ENCODE data around the gene OR51B2.
"Not testable (repeated sequence)": the region's sequence is repeated elsewhere in the genome, so short reads cannot be mapped to it uniquely, and the experiment has no call there.

The OR51B2 gene

GRCh38 chr11:5363679-5364078 lies 39.6 kb upstream of the OR51B2 start:
- no peaks in the 10 kb centered on the region for H3K27me3 ChIP-seq (ENCODE audit: insufficient read depth, poor library complexity, severe bottlenecking)
- no peak overlapping the region for H3K4me3 ChIP-seq (replicated peaks; ENCODE audit: insufficient read depth, low read length)
- TF ChIP-seq POLR2AphosphoS5 (IDR thresholded peaks at IDR 0.05; ENCODE audit: low read depth) (no peak), GABPA (IDR thresholded peaks at IDR 0.05; ENCODE audit: low read depth) (no peak), CTCF (IDR thresholded peaks at IDR 0.05; ENCODE audit: insufficient read depth, low read length) (no peak)
- no peak for DNase-seq (ENCODE audit: low read depth in 1 of 2, low spot score in 1 of 2)
- H3K27ac ChIP-seq (replicated peaks): no peak overlapping the region

DNA sequence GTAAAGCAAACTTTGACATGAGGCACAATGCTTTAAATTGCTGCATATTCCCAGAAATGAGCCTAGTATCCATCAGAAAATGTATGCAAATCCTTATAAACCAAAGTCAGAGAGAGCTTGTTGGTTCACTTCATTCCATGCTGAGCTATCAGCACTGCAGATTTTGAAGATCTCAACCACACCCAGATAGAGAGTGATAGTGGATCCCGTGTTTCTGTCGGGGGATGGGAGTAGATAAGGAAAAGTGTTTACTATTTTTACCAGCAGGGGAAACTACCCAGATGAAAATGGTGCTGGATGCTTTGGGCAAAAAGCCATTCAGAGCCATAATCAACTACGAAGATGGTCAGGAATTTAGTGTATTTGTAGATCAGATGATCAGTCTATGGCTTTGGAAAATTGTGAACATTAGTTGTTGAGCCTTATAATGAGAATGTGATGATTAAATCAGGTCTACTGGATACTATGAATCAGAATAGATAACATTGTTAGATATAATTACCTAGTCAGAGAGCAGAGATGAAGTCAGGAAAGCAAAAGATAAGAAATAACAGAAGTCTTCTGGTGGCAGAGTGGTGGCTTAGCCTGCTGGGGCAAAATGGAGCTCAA lies 38.0 kb upstream of the OR51B2 start:
- H3K27me3 ChIP-seq (ENCODE audit: insufficient read depth, poor library complexity, severe bottlenecking): no peaks in the 10 kb centered on the region
- no peak overlapping the region for H3K4me3 ChIP-seq (replicated peaks; ENCODE audit: insufficient read depth, low read length)
- DNase-seq (ENCODE audit: low read depth in 1 of 2, low spot score in 1 of 2): no peak
- no peak overlapping the region for H3K27ac ChIP-seq (replicated peaks)
- no peak for TF ChIP-seq REST (IDR thresholded peaks at IDR 0.05; ENCODE audit: insufficient replicate concordance, low read depth)
- TF ChIP-seq SPI1 (IDR thresholded peaks at IDR 0.05; ENCODE audit: borderline replicate concordance, low read depth): no peak
- TF ChIP-seq POLR2AphosphoS5 (IDR thresholded peaks at IDR 0.05; ENCODE audit: low read depth): no peak
- TF ChIP-seq GABPA (IDR thresholded peaks at IDR 0.05; ENCODE audit: low read depth): no peak
- TF ChIP-seq CTCF (IDR thresholded peaks at IDR 0.05; ENCODE audit: insufficient read depth, low read length): no peak

DNA sequence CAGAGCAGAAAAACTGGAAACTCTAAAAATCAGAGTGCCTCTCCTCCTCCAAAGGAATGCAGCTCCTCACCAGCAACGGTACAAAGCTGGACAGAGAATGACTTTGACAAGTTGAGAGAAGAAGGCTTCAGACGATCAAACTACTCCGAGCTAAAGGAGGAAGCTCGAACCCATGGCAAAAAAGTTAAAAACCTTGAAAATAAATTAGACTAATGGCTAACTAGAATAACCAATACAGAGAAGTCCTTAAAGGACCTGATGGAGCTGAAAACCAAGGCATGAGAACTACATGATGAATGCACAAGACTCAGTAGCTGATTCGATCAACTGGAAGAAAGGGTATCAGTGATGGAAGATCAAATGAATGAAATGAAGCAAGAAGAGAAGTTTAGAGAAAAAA lies 31.9 kb upstream of the OR51B2 start:
- not testable (repeated sequence) for DNase-seq (ENCODE audit: low read depth in 1 of 2, low spot score in 1 of 2); H3K27me3 ChIP-seq (ENCODE audit: insufficient read depth, poor library complexity, severe bottlenecking); H3K4me3 ChIP-seq (replicated peaks; ENCODE audit: insufficient read depth, low read length); H3K27ac ChIP-seq (replicated peaks)

DNA sequence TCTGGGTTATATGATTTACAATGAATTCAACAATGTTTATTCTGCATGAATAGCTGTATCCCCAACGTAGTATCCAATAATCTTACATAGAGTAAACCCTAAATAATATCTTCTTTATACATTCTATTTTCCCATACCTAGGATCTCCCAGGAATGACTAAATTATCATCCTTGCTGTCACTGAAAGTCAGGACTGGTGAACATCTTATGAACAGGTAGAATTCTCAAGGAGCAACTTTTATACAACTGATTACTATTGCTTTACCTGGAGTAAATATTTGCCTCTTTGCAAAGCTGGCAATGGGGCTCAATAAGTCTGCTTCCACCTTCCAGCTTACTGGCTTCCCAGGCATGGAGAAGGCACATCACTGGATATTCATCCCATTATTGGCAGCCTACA lies 27.1 kb upstream of the OR51B2 start, which contains the start of gene OR51B6:
Gene OR51B6 (plus strand): TSS at position 301 of the 400 bp plus-strand sequence. CDS start 0 bp downstream, at position 301.
- TF ChIP-seq SPI1 (IDR thresholded peaks at IDR 0.05; ENCODE audit: borderline replicate concordance, low read depth) (no peak), CTCF (IDR thresholded peaks at IDR 0.05; ENCODE audit: insufficient read depth, low read length) (no peak), POLR2AphosphoS5 (IDR thresholded peaks at IDR 0.05; ENCODE audit: low read depth) (no peak), GABPA (IDR thresholded peaks at IDR 0.05; ENCODE audit: low read depth) (no peak), REST (IDR thresholded peaks at IDR 0.05; ENCODE audit: insufficient replicate concordance, low read depth) (no peak)
- Histone ChIP-seq H3K27ac (replicated peaks) (no peak within 1 kb of the TSS), H3K27me3 (ENCODE audit: insufficient read depth, poor library complexity, severe bottlenecking) (peaks cover 2% of the 10 kb centered on the region), H3K4me3 (replicated peaks; ENCODE audit: insufficient read depth, low read length) (no peak within 1 kb of the TSS)
- no peak for DNase-seq (ENCODE audit: low read depth in 1 of 2, low spot score in 1 of 2)
